HCT116 (cell line): ENCODE measurements around the gene AK4. TPM values are rescaled to one million over a fixed set of nuclear protein-coding genes. Genes with fewer than 3 reads are reported as not detected.

ENCODE experiments used
- ATAC-seq: fragments of 200-7000 bp; cut with Tn5 transposase; 2 replicates; pipeline ENCODE4 v1.9.1; 2020; ENCODE audit warnings: mild to moderate bottlenecking, moderate library complexity
- BruUV-seq: library from RNA; stranded (reverse); fragments of 400-500 nt; replicated peaks from 2 replicates; lab custom pipeline; 2021; lab: Mats Ljungman, UMichigan
- CTCF ChIA-PET: fragments of 300-600 bp; sonication (Branson Sonifier 250); formaldehyde crosslinking; loops from one replicate; lab custom pipeline; 2021; ENCODE audit warnings: antibody characterized with exemption; lab: Charles Lee
- POLR2A ChIA-PET: fragments of 300-600, 350-600 bp; sonication (Branson Sonifier 250); formaldehyde crosslinking; loops from one replicate; lab custom pipeline; 2021; ENCODE audit warnings: antibody characterized with exemption; lab: Charles Lee
- RAD21 ChIA-PET, 2 experiments: fragments of 300-600 bp; sonication (Branson Sonifier 250); formaldehyde crosslinking; loops; one replicate each; lab custom pipeline; 2023; ENCODE audit warnings: low total read pairs in 2 of 2; ENCODE audit not compliant: uncharacterized antibody in 2 of 2, unreplicated experiment in 2 of 2, low non-redundant PET in 1 of 2; lab: Charles Lee
- DNase-seq: peaks from one replicate; pipeline ENCODE4 v3.0.0-alpha.2; 2010; ENCODE audit warnings: low read depth, low spot score
- H2AFZ ChIP-seq: fragments of 200-600 bp; shearing (Covaris generic), sonication (generic); 2 replicates; pipeline ENCODE4 v1.6.1; 2017; ENCODE audit warnings: low read depth, mixed run types, mixed read lengths, antibody characterized with exemption, low read length; ENCODE audit not compliant: poor library complexity, severe bottlenecking
- H3K27ac ChIP-seq: 2 replicates; pipeline ENCODE4 v1.5.1; 2012; ENCODE audit warnings: low read depth, low read length
- H3K27me3 ChIP-seq: fragments of 200-600 bp; sonication (generic); 2 replicates; pipeline ENCODE4 v1.6.1; 2016; ENCODE audit warnings: mixed run types, low read length, mixed read lengths; ENCODE audit not compliant: insufficient read depth
- H3K36me3 ChIP-seq, 2 experiments: fragments of 200-500 bp in 1 of 2; fragments of 200-600 bp in 1 of 2; sonication (Bioruptor generic) in 1 of 2; sonication (generic) in 1 of 2; 2 replicates each; pipeline versions ENCODE4 v1.5.1 to v1.6.1; 2014 to 2016; ENCODE audit warnings: low read length in 2 of 2, inconsistent platforms in 1 of 2, mixed read lengths in 1 of 2, mixed run types in 1 of 2; ENCODE audit not compliant: insufficient read depth in 2 of 2, control insufficient read depth in 1 of 2
- H3K4me1 ChIP-seq, 2 experiments: fragments of 200-600 bp in 1 of 2; sonication (generic) in 1 of 2; 2 replicates each; pipeline versions ENCODE4 v1.5.1 to v1.6.1; 2012 to 2017; ENCODE audit warnings: low read length in 2 of 2, inconsistent platforms in 1 of 2, mild to moderate bottlenecking in 1 of 2, mixed read lengths in 1 of 2, mixed run types in 1 of 2, moderate library complexity in 1 of 2; ENCODE audit not compliant: insufficient read depth in 2 of 2, control insufficient read depth in 1 of 2
- H3K4me2 ChIP-seq: fragments of 200-600 bp; sonication (generic); 2 replicates; pipeline ENCODE4 v1.6.1; 2017; ENCODE audit warnings: mixed run types, low read length, mixed read lengths
- H3K4me3 ChIP-seq, 2 experiments: fragments of 200-600 bp in 1 of 2; sonication (generic) in 1 of 2; replicated peaks in 1 of 2; 2 replicates each; pipeline ENCODE4 v1.5.1; 2011 to 2016; ENCODE audit warnings: low read length in 2 of 2, control low read depth in 1 of 2, low read depth in 1 of 2, mild to moderate bottlenecking in 1 of 2, mixed read lengths in 1 of 2, mixed run types in 1 of 2
- H3K79me2 ChIP-seq: fragments of 200-600 bp; sonication (generic); 2 replicates; pipeline ENCODE4 v1.6.1; 2017; ENCODE audit warnings: mild to moderate bottlenecking, mixed run types, low read length, moderate library complexity, mixed read lengths; ENCODE audit not compliant: insufficient read depth
- H3K9ac ChIP-seq: fragments of 200-600 bp; sonication (generic); 2 replicates; pipeline ENCODE4 v1.6.1; 2016; ENCODE audit warnings: low read length, mixed read lengths
- H3K9me2 ChIP-seq: fragments of 200-600 bp; sonication (generic), shearing (Covaris generic); 2 replicates; pipeline ENCODE4 v1.6.1; 2017; ENCODE audit warnings: mixed run types, mild to moderate bottlenecking, moderate library complexity; ENCODE audit not compliant: insufficient read depth
- H3K9me3 ChIP-seq, 2 experiments: fragments of 200-500 bp in 1 of 2; fragments of 200-600 bp in 1 of 2; sonication (Bioruptor generic) in 1 of 2; sonication (generic) in 1 of 2; 2 replicates each; pipeline ENCODE4 v1.6.1; 2014 to 2017; ENCODE audit warnings: low read length in 2 of 2, mixed read lengths in 2 of 2, inconsistent platforms in 1 of 2, low read depth in 1 of 2, mild to moderate bottlenecking in 1 of 2, mixed run types in 1 of 2, moderate library complexity in 1 of 2; ENCODE audit not compliant: control insufficient read depth in 1 of 2, insufficient read depth in 1 of 2
- H4K20me1 ChIP-seq: fragments of 200-600 bp; sonication (generic), shearing (Covaris generic); 2 replicates; pipeline ENCODE4 v1.6.1; 2017; ENCODE audit warnings: mixed run types, mild to moderate bottlenecking, moderate library complexity; ENCODE audit not compliant: insufficient read depth
- CBX3 ChIP-seq: IDR thresholded peaks from 2 replicates; pipeline ENCODE4 v1.6.1; 2012; ENCODE audit warnings: low read depth
- CEBPB ChIP-seq: IDR thresholded peaks from 2 replicates; pipeline ENCODE4 v1.6.1; 2012; ENCODE audit warnings: low read depth
- CTCF ChIP-seq, 3 experiments: fragments of 200-600 bp in 1 of 3; sonication (generic) in 1 of 3; IDR thresholded peaks in 2 of 3; conservative IDR thresholded peaks in 1 of 3; 2 replicates each; pipeline ENCODE4 v1.5.1; 2012 to 2017; ENCODE audit warnings: low read depth in 2 of 3, low read length in 2 of 3, antibody characterized with exemption in 1 of 3, borderline replicate concordance in 1 of 3, control low read depth in 1 of 3, mild to moderate bottlenecking in 1 of 3, mixed read lengths in 1 of 3, mixed run types in 1 of 3, moderate library complexity in 1 of 3; ENCODE audit not compliant: insufficient read depth in 1 of 3
- EGR1 ChIP-seq: IDR thresholded peaks from 2 replicates; pipeline ENCODE4 v1.6.1; 2012; ENCODE audit warnings: low read depth
- MAX ChIP-seq: IDR thresholded peaks from 2 replicates; pipeline ENCODE4 v1.6.1; 2012
- RAD21 ChIP-seq: IDR thresholded peaks from 2 replicates; pipeline ENCODE4 v1.6.1; 2012; ENCODE audit warnings: low read depth, mild to moderate bottlenecking
- YY1 ChIP-seq: IDR thresholded peaks from 2 replicates; pipeline ENCODE4 v1.6.1; 2011; ENCODE audit warnings: low read length, low read depth, moderate library complexity, mild to moderate bottlenecking; ENCODE audit not compliant: insufficient replicate concordance; ENCODE audit errors: extremely low read depth
- ZBTB33 ChIP-seq: IDR thresholded peaks from 2 replicates; pipeline ENCODE4 v1.6.1; 2011; ENCODE audit warnings: mild to moderate bottlenecking, low read length, moderate library complexity; ENCODE audit not compliant: insufficient replicate concordance; ENCODE audit errors: extremely low read depth
- ZFX ChIP-seq: fragments of 450-650 bp; IDR thresholded peaks from 2 replicates; pipeline ENCODE4 v1.6.1; 2017
- intact Hi-C: fragments of 100-400 bp; cut with micrococcal nuclease; formaldehyde crosslinking; loops from 2 replicates; pipeline ENCODE4 v1.10.0; 2022
- total RNA-seq: library from RNA; stranded (reverse); gene quantifications from one replicate; pipeline ENCODE4 v1.2.1, GENCODE V29; 2021; ENCODE audit not compliant: unreplicated experiment

The AK4 gene
- total RNA-seq, 1 experiment from 2014 or later: 51.5 TPM

- no peak for DNase-seq
- POLR2A ChIA-PET: no interaction called here
- H3K79me2 ChIP-seq: peaks cover 92% of the 10 kb centered on the region
- no peaks in the 10 kb centered on the region for H4K20me1 ChIP-seq
- H3K36me3 ChIP-seq: no peaks in the 10 kb centered on the region
- no TSS peak for BruUV-seq
- H3K9ac ChIP-seq: 0 out of 2 replicates have a peak overlapping the region, but pooled peaks have one; percentile 9
- no peak overlapping the region for H3K27ac ChIP-seq
- CTCF ChIA-PET: no interaction called here
- no peaks in the 10 kb centered on the region for H3K9me2 ChIP-seq
- no peak overlapping the region for H3K4me3 ChIP-seq
- intact Hi-C loops: no loop called here
- peak overlapping the region; percentile 69 for H3K4me2 ChIP-seq
- RAD21 ChIA-PET: no interaction called here
- peaks cover 57 to 80% of the 10 kb centered on the region in 2 experiments for H3K4me1 ChIP-seq
- TF ChIP-seq EGR1 (no peak), ZBTB33 (no peak), CBX3 (no peak), CTCF (IDR thresholded peaks at IDR 0.05 in 2 of 3, conservative IDR thresholded peaks at IDR 0.05 in 1 of 3; ENCODE audit: borderline replicate concordance in 1 of 3, insufficient read depth in 1 of 3, low read depth in 2 of 3, low read length in 2 of 3) (no peak), CEBPB (no peak), ZFX (no peak), YY1 (no peak), MAX (no peak), RAD21 (no peak)
- no peak overlapping the region for H2AFZ ChIP-seq
- no peak for ATAC-seq
- no peaks in the 10 kb centered on the region for H3K9me3 ChIP-seq
- no peaks in the 10 kb centered on the region for H3K27me3 ChIP-seq
These were observed 28.1 kb downstream of the AK4 start for GRCh38 chr1:65176056-65176450.
